ENCODE results near the gene CCL15. TPM values are rescaled to one million over a fixed set of nuclear protein-coding genes. Genes with fewer than 3 reads are reported as not detected.

Gene CCL15, protein sequence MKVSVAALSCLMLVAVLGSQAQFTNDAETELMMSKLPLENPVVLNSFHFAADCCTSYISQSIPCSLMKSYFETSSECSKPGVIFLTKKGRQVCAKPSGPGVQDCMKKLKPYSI
- polyA plus RNA-seq (2013) = not detected

DNA sequence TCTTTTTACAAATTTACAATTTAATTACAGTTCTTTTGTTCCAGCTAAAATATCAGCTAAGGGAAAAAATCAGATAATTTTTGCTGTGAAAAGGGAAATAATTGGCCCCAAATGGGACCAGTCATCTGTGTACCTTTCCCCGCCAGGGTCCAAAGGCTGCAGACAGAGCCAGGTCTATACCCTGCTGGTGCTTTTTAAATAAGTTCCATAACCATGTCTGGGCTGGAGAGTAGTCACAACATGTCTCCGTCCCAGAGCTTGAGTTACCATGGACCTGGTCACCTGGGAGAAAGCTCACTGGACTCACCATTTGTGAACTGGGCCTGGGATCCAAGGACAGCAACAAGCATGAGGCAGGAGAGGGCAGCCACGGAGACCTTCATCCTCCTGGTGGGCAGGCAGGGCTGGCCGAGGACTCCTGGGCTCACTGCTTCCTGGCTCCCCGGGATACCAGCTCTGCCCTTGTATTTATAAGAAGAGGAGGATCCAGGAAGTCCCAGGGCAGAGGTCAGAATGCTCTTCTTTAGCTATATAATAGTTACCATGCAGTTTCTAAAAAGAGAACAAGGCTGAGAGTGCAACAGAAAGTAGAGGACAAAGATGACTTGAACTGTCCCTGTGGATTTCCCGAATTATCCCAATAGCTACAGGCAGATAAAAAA lies at the start of gene CCL15:
CCL15 (minus strand) TSS at position 444 of the 662 bp plus-strand sequence; CDS start at position 383, 61 bp downstream.
- peaks cover 0 to 3% (median 0%) of the 10 kb centered on the region in 5 experiments for H3K27me3 ChIP-seq (replicated peaks in 2 of 5; ENCODE audit: control insufficient read depth in 4 of 5, insufficient read depth in 5 of 5, low read length in 4 of 5)
- H3K36me3 ChIP-seq (ENCODE audit: control insufficient read depth in 4 of 4, insufficient read depth in 4 of 4, low read length in 3 of 4) = no peaks in the 10 kb centered on the region
- CTCF ChIA-PET = interaction anchor here (1.1 to 1.4 kb wide), 2 partner anchors 32 to 35 kb away, joined by 3 read pairs; no protein-coding TSS in a partner anchor
- WGBS (ENCODE audit: insufficient coverage) = 98% methylated on average over 5 of the region's 6 CpGs
- no peak for DNase-seq
- H3K27ac ChIP-seq (ENCODE audit: insufficient read depth in 1 of 2, low read depth in 1 of 2, low read length in 2 of 2, poor library complexity in 1 of 2, severe bottlenecking in 2 of 2) = no peak within 1 kb of the TSS
- POLR2A ChIA-PET = no interaction called here
- H3K4me3 ChIP-seq (ENCODE audit: control insufficient read depth in 1 of 7, extremely low read depth in 1 of 7, insufficient read depth in 4 of 7, low read depth in 2 of 7, low read length in 6 of 7) = no peak within 1 kb of the TSS
- peaks cover 2 to 13% (median 4%) of the 10 kb centered on the region in 4 experiments for H3K4me1 ChIP-seq (ENCODE audit: control extremely low read depth in 1 of 4, control insufficient read depth in 4 of 4, insufficient read depth in 4 of 4, low read length in 3 of 4)
- no peaks in the 10 kb centered on the region for H3K9me3 ChIP-seq (ENCODE audit: control extremely low read depth in 1 of 5, control insufficient read depth in 4 of 5, insufficient read depth in 2 of 5, low read depth in 1 of 5, low read length in 4 of 5)

DNA sequence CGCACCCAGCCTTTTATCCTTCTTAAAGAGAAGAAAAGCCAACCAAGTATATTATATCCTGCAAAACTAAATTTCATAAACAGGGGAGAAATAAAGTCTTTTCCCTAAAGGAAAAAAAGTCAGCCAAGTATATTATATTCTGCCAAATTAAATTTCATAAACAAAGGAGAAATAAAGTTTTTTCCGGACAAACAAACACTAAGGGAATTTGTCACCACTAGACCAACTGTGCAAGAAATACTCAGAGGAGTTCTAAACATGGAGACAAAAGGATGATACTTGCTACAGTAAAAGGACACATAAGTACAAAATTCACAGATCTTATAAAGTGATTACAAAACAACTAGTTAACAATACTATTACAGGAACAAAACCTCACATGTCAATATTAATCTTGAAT lies 48.3 kb upstream of the CCL15 start:
- Histone ChIP-seq H3K27me3 (replicated peaks in 2 of 5; ENCODE audit: control insufficient read depth in 4 of 5, insufficient read depth in 5 of 5, low read length in 4 of 5) (no peaks in the 10 kb centered on the region), H3K9me3 (ENCODE audit: control extremely low read depth in 1 of 5, control insufficient read depth in 4 of 5, insufficient read depth in 2 of 5, low read depth in 1 of 5, low read length in 4 of 5) (peaks cover 3 to 37% (median 6%) of the 10 kb centered on the region in 5 experiments), H3K4me3 (ENCODE audit: control insufficient read depth in 1 of 7, extremely low read depth in 1 of 7, insufficient read depth in 4 of 7, low read depth in 2 of 7, low read length in 6 of 7) (no peak overlapping the region), H3K27ac (ENCODE audit: insufficient read depth in 1 of 2, low read depth in 1 of 2, low read length in 2 of 2, poor library complexity in 1 of 2, severe bottlenecking in 2 of 2) (no peak overlapping the region), H3K36me3 (ENCODE audit: control insufficient read depth in 4 of 4, insufficient read depth in 4 of 4, low read length in 3 of 4) (no peaks in the 10 kb centered on the region), H3K4me1 (ENCODE audit: control extremely low read depth in 1 of 4, control insufficient read depth in 4 of 4, insufficient read depth in 4 of 4, low read length in 3 of 4) (no peaks in the 10 kb centered on the region)
- ChIA-PET POLR2A (no interaction called here), CTCF (no interaction called here)
- DNase-seq = peak in 1 of 3 donors; percentile 18
- WGBS (ENCODE audit: insufficient coverage) = no CpG with 5 or more reads among the region's 2 CpGs

DNA sequence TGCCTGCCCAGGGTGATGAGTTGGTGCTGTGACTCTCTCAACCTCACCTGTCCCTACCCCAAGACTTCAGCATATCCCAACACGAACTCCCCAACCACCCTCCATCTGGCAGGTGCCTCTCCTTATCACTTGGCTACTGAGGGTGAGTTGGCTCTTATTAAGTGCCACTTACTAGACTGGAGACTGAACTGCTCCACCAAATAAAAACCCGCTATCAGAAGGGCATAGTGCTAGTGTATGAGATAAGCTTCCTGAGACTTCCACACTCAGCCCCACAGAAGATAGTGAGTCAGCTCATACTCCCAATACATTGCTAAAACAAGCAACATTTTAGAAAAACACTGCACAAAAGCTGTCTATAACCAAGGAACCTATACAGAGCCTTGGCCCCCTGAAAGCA lies 46.7 kb upstream of the CCL15 start:
- ChIA-PET POLR2A (no interaction called here), CTCF (interaction anchor here (1.1 kb wide), 1 partner anchor 198 kb away, joined by 3 read pairs; no protein-coding TSS in a partner anchor)
- Histone ChIP-seq H3K36me3 (ENCODE audit: control insufficient read depth in 4 of 4, insufficient read depth in 4 of 4, low read length in 3 of 4) (no peaks in the 10 kb centered on the region), H3K27ac (ENCODE audit: insufficient read depth in 1 of 2, low read depth in 1 of 2, low read length in 2 of 2, poor library complexity in 1 of 2, severe bottlenecking in 2 of 2) (no peak overlapping the region), H3K4me1 (ENCODE audit: control extremely low read depth in 1 of 4, control insufficient read depth in 4 of 4, insufficient read depth in 4 of 4, low read length in 3 of 4) (no peaks in the 10 kb centered on the region), H3K4me3 (ENCODE audit: control insufficient read depth in 1 of 7, extremely low read depth in 1 of 7, insufficient read depth in 4 of 7, low read depth in 2 of 7, low read length in 6 of 7) (no peak overlapping the region), H3K9me3 (ENCODE audit: control extremely low read depth in 1 of 5, control insufficient read depth in 4 of 5, insufficient read depth in 2 of 5, low read depth in 1 of 5, low read length in 4 of 5) (peaks cover 3 to 37% (median 6%) of the 10 kb centered on the region in 5 experiments), H3K27me3 (replicated peaks in 2 of 5; ENCODE audit: control insufficient read depth in 4 of 5, insufficient read depth in 5 of 5, low read length in 4 of 5) (no peaks in the 10 kb centered on the region)
- peak in 1 of 3 donors; percentile 40 for DNase-seq
- WGBS (ENCODE audit: insufficient coverage) = 100% methylated on average over 1 of the region's 2 CpGs

DNA sequence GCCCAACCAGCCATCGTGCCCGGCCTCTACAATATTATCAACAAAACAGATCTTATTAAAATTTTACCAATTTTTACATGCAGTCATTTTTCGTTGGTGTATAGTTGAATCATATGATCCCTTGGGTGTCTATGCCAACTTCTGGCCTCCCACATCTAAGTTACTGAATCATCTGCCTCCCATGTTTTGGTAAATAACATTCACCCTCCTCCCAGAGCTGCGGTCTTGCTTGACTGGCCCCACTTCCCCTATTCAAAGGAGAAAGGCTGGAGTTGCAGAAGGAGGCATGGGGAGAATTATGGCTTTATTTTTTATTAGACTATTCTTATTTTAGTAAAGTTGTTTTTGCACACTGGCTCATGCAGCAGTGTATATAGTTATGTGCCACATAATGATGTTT lies 34.9 kb upstream of the CCL15 start:
- H3K27ac ChIP-seq (ENCODE audit: insufficient read depth in 1 of 2, low read depth in 1 of 2, low read length in 2 of 2, poor library complexity in 1 of 2, severe bottlenecking in 2 of 2) = no peak overlapping the region
- no peaks in the 10 kb centered on the region for H3K9me3 ChIP-seq (ENCODE audit: control extremely low read depth in 1 of 5, control insufficient read depth in 4 of 5, insufficient read depth in 2 of 5, low read depth in 1 of 5, low read length in 4 of 5)
- peak in 2 of 3 donors; percentile 64 to 71 for DNase-seq
- no peaks in the 10 kb centered on the region for H3K36me3 ChIP-seq (ENCODE audit: control insufficient read depth in 4 of 4, insufficient read depth in 4 of 4, low read length in 3 of 4)
- ChIA-PET POLR2A (no interaction called here), CTCF (interaction anchor here (1.3 kb wide), 1 partner anchor 36 kb away, joined by 3 read pairs; no protein-coding TSS in a partner anchor)
- WGBS (ENCODE audit: insufficient coverage) = no CpG with 5 or more reads among the region's 4 CpGs
- peaks cover 5 to 39% (median 14%) of the 10 kb centered on the region in 4 experiments for H3K4me1 ChIP-seq (ENCODE audit: control extremely low read depth in 1 of 4, control insufficient read depth in 4 of 4, insufficient read depth in 4 of 4, low read length in 3 of 4)
- no peaks in the 10 kb centered on the region for H3K27me3 ChIP-seq (replicated peaks in 2 of 5; ENCODE audit: control insufficient read depth in 4 of 5, insufficient read depth in 5 of 5, low read length in 4 of 5)
- no peak overlapping the region for H3K4me3 ChIP-seq (ENCODE audit: control insufficient read depth in 1 of 7, extremely low read depth in 1 of 7, insufficient read depth in 4 of 7, low read depth in 2 of 7, low read length in 6 of 7)

DNA sequence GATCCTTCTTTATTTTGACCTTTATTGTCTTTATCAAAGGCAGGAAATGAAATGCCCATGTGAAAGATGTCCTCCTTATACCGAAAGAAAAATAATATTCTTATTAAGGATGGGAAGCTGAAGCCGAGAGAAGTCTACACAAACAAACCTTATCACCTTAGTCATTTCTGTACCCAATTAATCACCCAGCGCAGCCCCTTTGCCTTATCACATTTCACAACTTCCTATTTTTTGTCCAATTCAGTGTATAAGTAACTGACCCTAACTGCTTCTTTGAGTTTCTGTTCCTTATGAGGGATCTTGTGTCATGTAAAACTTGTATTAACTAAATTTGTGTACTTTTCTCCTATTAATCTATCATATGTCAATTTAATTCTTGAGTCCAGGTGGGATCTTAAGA lies 32.8 kb upstream of the CCL15 start:
- DNase-seq = peak; percentile 52 to 87 (median 74)
- ChIA-PET POLR2A (no interaction called here), CTCF (no interaction called here)
- no peaks in the 10 kb centered on the region for H3K36me3 ChIP-seq (ENCODE audit: control insufficient read depth in 4 of 4, insufficient read depth in 4 of 4, low read length in 3 of 4)
- no peak overlapping the region for H3K27ac ChIP-seq (ENCODE audit: insufficient read depth in 1 of 2, low read depth in 1 of 2, low read length in 2 of 2, poor library complexity in 1 of 2, severe bottlenecking in 2 of 2)
- H3K27me3 ChIP-seq (replicated peaks in 2 of 5; ENCODE audit: control insufficient read depth in 4 of 5, insufficient read depth in 5 of 5, low read length in 4 of 5) = no peaks in the 10 kb centered on the region
- H3K4me1 ChIP-seq (ENCODE audit: control extremely low read depth in 1 of 4, control insufficient read depth in 4 of 4, insufficient read depth in 4 of 4, low read length in 3 of 4) = peaks cover 5 to 39% (median 14%) of the 10 kb centered on the region in 4 experiments
- WGBS (ENCODE audit: insufficient coverage) = no CpG with 5 or more reads among the region's 3 CpGs
- peak overlapping the region in 2 of 7 experiments; percentile 33 to 35 for H3K4me3 ChIP-seq (ENCODE audit: control insufficient read depth in 1 of 7, extremely low read depth in 1 of 7, insufficient read depth in 4 of 7, low read depth in 2 of 7, low read length in 6 of 7)
- H3K9me3 ChIP-seq (ENCODE audit: control extremely low read depth in 1 of 5, control insufficient read depth in 4 of 5, insufficient read depth in 2 of 5, low read depth in 1 of 5, low read length in 4 of 5) = no peaks in the 10 kb centered on the region

DNA sequence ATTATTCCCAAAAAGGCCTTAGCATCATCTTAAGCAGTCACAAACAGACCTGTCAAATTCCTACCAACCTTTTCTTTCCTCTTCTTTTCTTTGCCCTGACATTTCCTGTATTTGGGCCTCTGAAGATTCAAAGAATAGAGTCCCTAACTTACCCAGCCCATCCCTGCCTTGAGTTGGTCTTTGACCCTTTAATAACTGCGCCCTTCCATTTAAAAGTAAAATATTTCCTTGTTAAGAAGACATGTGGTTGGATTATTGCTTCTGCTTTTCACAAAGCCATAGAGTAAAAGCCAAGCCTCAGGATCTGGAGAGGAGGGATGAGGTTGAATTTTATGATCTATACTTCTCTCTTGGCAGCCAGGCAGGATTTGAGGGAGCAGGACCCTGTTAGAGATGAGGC lies 29.6 kb upstream of the CCL15 start:
- Histone ChIP-seq H3K27me3 (replicated peaks in 2 of 5; ENCODE audit: control insufficient read depth in 4 of 5, insufficient read depth in 5 of 5, low read length in 4 of 5) (no peaks in the 10 kb centered on the region), H3K4me3 (ENCODE audit: control insufficient read depth in 1 of 7, extremely low read depth in 1 of 7, insufficient read depth in 4 of 7, low read depth in 2 of 7, low read length in 6 of 7) (no peak overlapping the region), H3K9me3 (ENCODE audit: control extremely low read depth in 1 of 5, control insufficient read depth in 4 of 5, insufficient read depth in 2 of 5, low read depth in 1 of 5, low read length in 4 of 5) (no peaks in the 10 kb centered on the region), H3K27ac (ENCODE audit: insufficient read depth in 1 of 2, low read depth in 1 of 2, low read length in 2 of 2, poor library complexity in 1 of 2, severe bottlenecking in 2 of 2) (no peak overlapping the region), H3K36me3 (ENCODE audit: control insufficient read depth in 4 of 4, insufficient read depth in 4 of 4, low read length in 3 of 4) (no peaks in the 10 kb centered on the region), H3K4me1 (ENCODE audit: control extremely low read depth in 1 of 4, control insufficient read depth in 4 of 4, insufficient read depth in 4 of 4, low read length in 3 of 4) (peaks cover 3 to 28% (median 10%) of the 10 kb centered on the region in 4 experiments)
- POLR2A ChIA-PET = no interaction called here
- no peak for DNase-seq
- CTCF ChIA-PET = interaction anchor here (1.5 kb wide), 1 partner anchor 118 kb away, joined by 6 read pairs; no protein-coding TSS in a partner anchor
- whole genome bisulfite sequencing (ENCODE audit: insufficient coverage) = no CpG with 5 or more reads among the region's 1 CpG

DNA sequence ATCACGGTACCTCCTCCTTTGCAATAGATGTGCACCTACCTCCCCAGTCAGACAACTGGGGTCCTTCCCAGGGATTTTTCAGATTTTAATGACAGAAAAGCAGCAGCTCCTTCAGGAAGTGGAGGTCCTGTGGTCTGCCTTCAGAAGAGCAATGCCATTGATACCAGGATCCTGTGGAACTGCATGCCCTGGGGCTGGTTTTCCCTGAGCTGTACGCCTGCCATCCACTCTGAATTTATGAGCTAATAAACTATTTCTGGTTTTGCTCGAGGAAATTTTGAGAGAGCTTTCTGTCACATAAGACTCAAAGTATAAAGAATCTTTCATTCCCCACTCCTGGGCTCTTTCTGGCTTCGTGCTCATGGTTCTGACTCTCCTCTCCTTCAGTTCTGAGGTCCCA lies 26.4 kb upstream of the CCL15 start:
- ChIA-PET POLR2A (no interaction called here), CTCF (interaction anchor here (1.0 kb wide), 1 partner anchor 121 kb away, joined by 3 read pairs; no protein-coding TSS in a partner anchor)
- DNase-seq = no peak
- H3K36me3 ChIP-seq (ENCODE audit: control insufficient read depth in 4 of 4, insufficient read depth in 4 of 4, low read length in 3 of 4) = no peaks in the 10 kb centered on the region
- 33% methylated on average over 4 of the region's 4 CpGs for WGBS (ENCODE audit: insufficient coverage)
- H3K27ac ChIP-seq (ENCODE audit: insufficient read depth in 1 of 2, low read depth in 1 of 2, low read length in 2 of 2, poor library complexity in 1 of 2, severe bottlenecking in 2 of 2) = no peak overlapping the region
- H3K4me3 ChIP-seq (ENCODE audit: control insufficient read depth in 1 of 7, extremely low read depth in 1 of 7, insufficient read depth in 4 of 7, low read depth in 2 of 7, low read length in 6 of 7) = no peak overlapping the region
- H3K4me1 ChIP-seq (ENCODE audit: control extremely low read depth in 1 of 4, control insufficient read depth in 4 of 4, insufficient read depth in 4 of 4, low read length in 3 of 4) = peaks cover 0 to 1% (median 0%) of the 10 kb centered on the region in 4 experiments
- peaks cover 0 to 5% (median 0%) of the 10 kb centered on the region in 5 experiments for H3K9me3 ChIP-seq (ENCODE audit: control extremely low read depth in 1 of 5, control insufficient read depth in 4 of 5, insufficient read depth in 2 of 5, low read depth in 1 of 5, low read length in 4 of 5)
- H3K27me3 ChIP-seq (replicated peaks in 2 of 5; ENCODE audit: control insufficient read depth in 4 of 5, insufficient read depth in 5 of 5, low read length in 4 of 5) = no peaks in the 10 kb centered on the region
